Adrenal gland (tissue), 12 donors: ENCODE measurements around the gene FABP1. TPM values are rescaled to one million over a fixed set of nuclear protein-coding genes. Genes with fewer than 3 reads are reported as not detected.

Source experiments
- DNase-seq, 7 donors: peaks; one replicate each; pipeline ENCODE4 v3.0.0-alpha.2; 2019 to 2020
- H3K27ac ChIP-seq, 5 donors: fragments of 200-600 bp; sonication (generic) in 4 of 5; 1 replicate in 3 of 5; 2 replicates in 2 of 5; pipeline versions ENCODE4 v1.5.1 to v1.8.0; 2016 to 2020; ENCODE audit warnings: mild to moderate bottlenecking in 1 of 5
- H3K27me3 ChIP-seq: fragments of 200-600 bp; 2 replicates; pipeline ENCODE4 v1.8.0; 2021
- H3K36me3 ChIP-seq, 2 donors: fragments of 200-600 bp; replicated peaks in 1 of 2; 1 replicate in 1 of 2; 2 replicates in 1 of 2; pipeline versions ENCODE4 v1.5.1 to v1.8.0; 2018 to 2022
- H3K4me1 ChIP-seq, 2 donors: fragments of 200-600 bp; replicated peaks in 1 of 2; 1 replicate in 1 of 2; 2 replicates in 1 of 2; pipeline versions ENCODE4 v1.5.1 to v1.8.0; 2018 to 2021
- H3K4me3 ChIP-seq, 4 donors: fragments of 200-600 bp; sonication (generic) in 3 of 4; one replicate each; pipeline ENCODE4 v1.5.1; 2016 to 2018
- H3K9me3 ChIP-seq, 3 donors: fragments of 200-600 bp; sonication (generic) in 1 of 3; replicated peaks in 1 of 3; 1 replicate in 2 of 3; 2 replicates in 1 of 3; pipeline versions ENCODE4 v1.5.1 to v1.8.0; 2016 to 2021
- CTCF ChIP-seq, 6 experiments: fragments of 450-650 bp in 4 of 6; fragments of 200-600 bp in 2 of 6; sonication (generic) in 1 of 6; IDR thresholded peaks; 1 replicate in 5 of 6; 2 replicates in 1 of 6; pipeline versions ENCODE4 v1.5.1 to v1.8.0; 2016 to 2021; ENCODE audit warnings: antibody characterized with exemption in 6 of 6, mild to moderate bottlenecking in 2 of 6, moderate library complexity in 1 of 6
- POLR2A ChIP-seq, 2 donors: fragments of 450-650 bp; IDR thresholded peaks; one replicate each; pipeline ENCODE4 v1.6.1; 2017; ENCODE audit warnings: antibody characterized with exemption in 2 of 2, mild to moderate bottlenecking in 2 of 2, moderate library complexity in 1 of 2
- WGBS, 4 donors: extraction: QIAGEN DNeasy Blood & Tissue Kit in 2 of 4; methylation state at CpG; one replicate each; pipeline versions ENCODE4 v1.1.5 to v1.1.7; 2013 to 2017; 5-methylcytosine and 5-hydroxymethylcytosine counted together
- intact Hi-C, 2 donors: fragments of 100-400 bp; cut with DNase I; formaldehyde crosslinking; loops; one replicate each; pipeline versions ENCODE4 v1.14.1 to v1.15.0; 2022 to 2023
- polyA plus RNA-seq, 3 donors: library from polyadenylated mRNA; stranded (reverse); fragments of 200-250 nt in 2 of 3; fragments of 350-450 nt in 1 of 3; fragmentation: Illumina TruSeq in 1 of 3; extraction: RNeasy Lipid Tissue Mini Kit (QIAGEN cat#74804) in 1 of 3; gene quantifications; one replicate each; pipeline ENCODE4 v1.2.3, GENCODE V29; 2013 to 2014
- total RNA-seq, 9 donors: library from RNA; depleted of rRNA in 4 of 9; stranded (reverse); fragments of >200 nt in 4 of 9; fragments of 120-200 nt in 1 of 9; fragmentation: NEBNext Ultra II Directional in 1 of 9; extraction: Animal tissue kit (Norgen Biotek cat#: 25700) in 1 of 9; gene quantifications; one replicate each; pipeline versions ENCODE4 v1.1.0 to v1.2.4, GENCODE V29; 2013 to 2023
- donor health status: healthy with polysubstance abuse.
- donor health status: Bipolar disorder and iron deficiency.
- donor health status: DM: yes; HTN: yes; CAD: no.
- donor health status: DM: no; HTN: no; CAD: no.
- donor health status: DM: no; HTN: no; CAD: no.
- donor health status: DM: yes; HTN: yes; CAD: no.

FABP1 gene
- total and polyA plus RNA-seq, 12 donors = 0.43 to 4.9 (median 1.0) TPM; not detected in 7

- Histone ChIP-seq H3K9me3 (no peaks in the 10 kb centered on the region), H3K27me3 (no peaks in the 10 kb centered on the region), H3K4me1 (no peaks in the 10 kb centered on the region), H3K4me3 (no peak overlapping the region), H3K36me3 (no peaks in the 10 kb centered on the region), H3K27ac (no peak overlapping the region)
- TF ChIP-seq CTCF (IDR thresholded peaks at IDR 0.05) = no peak
- no peak for TF ChIP-seq POLR2A (IDR thresholded peaks at IDR 0.05)
- WGBS, 4 donors = 73 to 94% (median 82%) methylated on average over 4 to 5 of the region's 5 CpGs
- intact Hi-C loops = no loop called here
- DNase-seq = no peak
Measured at GRCh38 chr2:88096708-88097107, 31.2 kb downstream of the FABP1 start.

- Histone ChIP-seq H3K27ac (no peak overlapping the region), H3K36me3 (no peaks in the 10 kb centered on the region), H3K4me3 (no peak overlapping the region), H3K9me3 (no peaks in the 10 kb centered on the region), H3K4me1 (no peaks in the 10 kb centered on the region), H3K27me3 (no peaks in the 10 kb centered on the region)
- intact Hi-C loops = no loop called here
- no peak for TF ChIP-seq POLR2A (IDR thresholded peaks at IDR 0.05)
- TF ChIP-seq CTCF (IDR thresholded peaks at IDR 0.05) = no peak
- WGBS, 4 donors = 60 to 77% (median 69%) methylated on average over 3 of the region's 3 CpGs
- no peak for DNase-seq
Measured at GRCh38 chr2:88095022-88095421, 32.8 kb downstream of the FABP1 start.

- H3K9me3 ChIP-seq = no peaks in the 10 kb centered on the region
- H3K4me1 ChIP-seq = no peaks in the 10 kb centered on the region
- no peak overlapping the region for H3K4me3 ChIP-seq
- no peak overlapping the region for H3K27ac ChIP-seq
- no peak for TF ChIP-seq CTCF (IDR thresholded peaks at IDR 0.05)
- TF ChIP-seq POLR2A (IDR thresholded peaks at IDR 0.05) = no peak
- intact Hi-C loops = no loop called here
- no peaks in the 10 kb centered on the region for H3K27me3 ChIP-seq
- H3K36me3 ChIP-seq = no peaks in the 10 kb centered on the region
- no peak for DNase-seq
Measured at GRCh38 chr2:88092773-88093172, 35.1 kb downstream of the FABP1 start.

- TF ChIP-seq CTCF (IDR thresholded peaks at IDR 0.05) (no peak), POLR2A (IDR thresholded peaks at IDR 0.05) (no peak)
- no peaks in the 10 kb centered on the region for H3K4me1 ChIP-seq
- intact Hi-C loops = no loop called here
- no peaks in the 10 kb centered on the region for H3K9me3 ChIP-seq
- WGBS, 4 donors = 53 to 74% (median 58%) methylated on average over 3 of the region's 3 CpGs
- H3K4me3 ChIP-seq = no peak overlapping the region
- H3K27ac ChIP-seq = no peak overlapping the region
- no peaks in the 10 kb centered on the region for H3K36me3 ChIP-seq
- H3K27me3 ChIP-seq = no peaks in the 10 kb centered on the region
- no peak for DNase-seq
Measured at GRCh38 chr2:88091943-88092342, 35.9 kb downstream of the FABP1 start.
